Measurements from ENCODE around the gene VSIG8.

GRCh38 chr1:159830722-159831121 lies 31.7 kb downstream of the VSIG8 start:
- TF ChIP-seq EGR1 (IDR thresholded peaks at IDR 0.05; ENCODE audit: low read depth in 2 of 2) (no peak), CTCF (IDR thresholded peaks at IDR 0.05; ENCODE audit: low read depth, low read length, missing input control) (no peak), HNF4G (IDR thresholded peaks at IDR 0.05) (no peak), YY1 (IDR thresholded peaks at IDR 0.05) (no peak), RAD21 (IDR thresholded peaks at IDR 0.05) (no peak)

Measured in liver (tissue), 3 donors.